Right lobe of liver (tissue), 4 donors: ENCODE results near the gene TMEM131L.
A peak's percentile ranks its signal among the peaks of the same experiment; 100 is the strongest.

ENCODE experiments used
- CTCF ChIP-seq, 4 donors: fragments of 200-600 bp in 3 of 4; fragments of 450-650 bp in 1 of 4; IDR thresholded peaks; one replicate each; pipeline versions ENCODE4 v1.5.1 to v1.8.0; 2016 to 2022; ENCODE audit warnings: antibody characterized with exemption in 4 of 4, mild to moderate bottlenecking in 2 of 4
- POLR2A ChIP-seq: fragments of 450-650 bp; IDR thresholded peaks from one replicate; pipeline ENCODE4 v1.6.1; 2017; ENCODE audit warnings: antibody characterized with exemption, mild to moderate bottlenecking
- donor health status: DM: no; HTN: no; CAD: no.
- donor health status: DM: no; HTN: no; CAD: no.
- donor health status: DM: no; HTN: yes; CAD: no.

- TF ChIP-seq CTCF (IDR thresholded peaks at IDR 0.05) (peak; percentile 58 to 83 (median 62)), POLR2A (no peak)
These were observed 108.0 kb downstream of the TMEM131L start for GRCh38 chr4:153573881-153574802.
